IPS-11a (cell line): Measurements from ENCODE around the gene TSPAN16.

ENCODE experiments used
- H3K4me3 ChIP-seq: one replicate; pipeline ENCODE4 v1.5.1; 2013; ENCODE audit warnings: low read depth, low read length, control low read depth

The TSPAN16 gene

GRCh38 chr19:11268783-11269267 lies 27.1 kb upstream of the TSPAN16 start:
- H3K4me3 ChIP-seq: no peak overlapping the region

- no peak overlapping the region for H3K4me3 ChIP-seq
Observed at GRCh38 chr19:11269408-11269807, 26.6 kb upstream of the TSPAN16 start.

- no peak overlapping the region for H3K4me3 ChIP-seq
Observed at GRCh38 chr19:11273296-11273695, 22.7 kb upstream of the TSPAN16 start.

GRCh38 chr19:11273989-11274388 lies 22.0 kb upstream of the TSPAN16 start:
- no peak overlapping the region for H3K4me3 ChIP-seq

GRCh38 chr19:11274533-11275086 lies 21.4 kb upstream of the TSPAN16 start:
- no peak overlapping the region for H3K4me3 ChIP-seq

- no peak overlapping the region for H3K4me3 ChIP-seq
Observed at GRCh38 chr19:11278670-11279069, 17.3 kb upstream of the TSPAN16 start.

GRCh38 chr19:11279505-11280236 lies 16.3 kb upstream of the TSPAN16 start:
- no peak overlapping the region for H3K4me3 ChIP-seq

GRCh38 chr19:11281356-11282049 lies 14.5 kb upstream of the TSPAN16 start:
- no peak overlapping the region for H3K4me3 ChIP-seq

GRCh38 chr19:11284515-11284914 lies 11.4 kb upstream of the TSPAN16 start:
- no peak overlapping the region for H3K4me3 ChIP-seq

GRCh38 chr19:11286312-11286974 lies 9.5 kb upstream of the TSPAN16 start:
- H3K4me3 ChIP-seq: no peak overlapping the region

GRCh38 chr19:11288349-11288748 lies 7.6 kb upstream of the TSPAN16 start:
- H3K4me3 ChIP-seq: no peak overlapping the region

- no peak overlapping the region for H3K4me3 ChIP-seq
Observed at GRCh38 chr19:11290256-11290655, 5.7 kb upstream of the TSPAN16 start.

GRCh38 chr19:11291415-11291814 lies 4.5 kb upstream of the TSPAN16 start:
- H3K4me3 ChIP-seq: no peak overlapping the region

GRCh38 chr19:11291991-11292390 lies 4.0 kb upstream of the TSPAN16 start:
- H3K4me3 ChIP-seq: no peak overlapping the region

- no peak overlapping the region for H3K4me3 ChIP-seq
Observed at GRCh38 chr19:11293433-11294389, 2.2 kb upstream of the TSPAN16 start.

GRCh38 chr19:11295180-11295579 lies 780 bp upstream of the TSPAN16 start:
- H3K4me3 ChIP-seq: no peak overlapping the region

GRCh38 chr19:11296264-11296663 lies 304 bp downstream of the TSPAN16 start:
- H3K4me3 ChIP-seq: no peak overlapping the region

- H3K4me3 ChIP-seq: no peak overlapping the region
Observed at GRCh38 chr19:11299946-11300810, 4.2 kb downstream of the TSPAN16 start.

- H3K4me3 ChIP-seq: no peak overlapping the region
Observed at GRCh38 chr19:11300811-11301120, 4.8 kb downstream of the TSPAN16 start.

- H3K4me3 ChIP-seq: no peak overlapping the region
Observed at GRCh38 chr19:11304936-11305335, 9.0 kb downstream of the TSPAN16 start.
